ENCODE results near the gene NOP14.
"Not testable (repeated sequence)": the region's sequence is repeated elsewhere in the genome, so short reads cannot be mapped to it uniquely, and the experiment has no call there.

The NOP14 gene

DNA sequence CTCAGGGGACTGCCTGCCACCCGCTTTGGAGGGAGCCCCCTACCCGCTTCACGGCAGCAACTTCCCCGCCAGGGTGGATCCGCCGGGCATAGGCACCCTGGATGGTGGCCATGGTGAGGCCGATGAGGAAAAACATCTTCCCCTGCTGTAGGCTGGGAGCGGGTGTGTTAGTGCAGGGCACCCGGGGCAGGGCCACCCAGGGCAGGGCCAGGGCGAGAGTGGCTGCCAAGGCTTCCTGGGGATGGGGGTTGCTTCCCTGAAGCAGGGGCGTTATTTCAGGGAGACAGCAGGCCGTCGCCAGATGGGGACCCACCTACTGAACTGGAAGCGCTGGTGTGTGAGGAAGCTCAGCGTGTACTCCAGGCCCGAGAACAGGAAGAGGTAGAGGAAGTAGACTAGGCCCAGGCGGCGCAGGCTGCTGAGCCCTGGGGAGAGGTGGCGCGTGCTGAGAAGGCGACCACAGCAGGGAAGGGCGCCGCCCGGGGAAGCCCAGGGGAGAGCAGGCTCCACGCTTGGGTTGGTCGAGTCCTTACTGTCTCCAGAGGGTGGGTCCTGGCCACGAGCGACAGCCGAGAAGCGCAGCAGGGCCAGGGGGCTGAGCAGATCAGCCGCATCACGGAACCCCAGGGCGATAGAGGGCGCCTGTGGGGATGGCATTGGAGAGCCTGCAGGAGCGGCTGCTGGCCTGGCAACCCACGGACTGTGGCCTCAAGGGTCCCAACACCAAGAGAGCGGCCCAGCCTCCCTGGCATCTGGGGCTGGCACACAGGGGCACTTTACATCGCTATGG lies 31.5 kb downstream of the NOP14 start:
- no peak for DNase-seq (ENCODE audit: low read depth)

GRCh38 chr4:2930758-2931511 lies 32.3 kb downstream of the NOP14 start:
- no peak for DNase-seq (ENCODE audit: low read depth)

- DNase-seq (ENCODE audit: low read depth), result no peak
These were observed 33.0 kb downstream of the NOP14 start for GRCh38 chr4:2930135-2930757.

DNA sequence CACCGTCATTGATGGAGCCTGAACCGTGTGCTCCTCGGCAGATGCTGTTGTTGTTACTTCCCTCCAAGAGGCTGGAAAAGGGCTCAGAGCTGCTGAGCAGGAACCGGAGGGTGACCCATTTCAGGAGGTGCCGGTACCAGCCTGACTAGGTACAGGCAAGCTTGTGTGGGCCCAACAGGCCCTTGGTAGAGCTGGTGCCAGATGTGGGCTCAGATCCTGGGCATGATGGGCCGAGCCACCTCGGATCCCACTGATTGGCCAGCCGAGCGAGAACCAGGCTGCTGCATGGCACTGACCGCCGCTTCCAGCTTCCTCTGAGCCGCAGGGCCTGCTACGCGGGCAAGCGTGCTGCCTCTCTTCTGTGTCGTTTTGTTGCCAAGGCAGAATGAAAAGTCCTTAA lies 33.7 kb downstream of the NOP14 start:
- no peak for DNase-seq (ENCODE audit: low read depth)

- DNase-seq (ENCODE audit: low read depth), result no peak
These were observed 34.7 kb downstream of the NOP14 start for GRCh38 chr4:2928242-2929176.

- DNase-seq (ENCODE audit: low read depth), result no peak
These were observed 35.5 kb downstream of the NOP14 start for GRCh38 chr4:2927696-2928075.

- no peak for DNase-seq (ENCODE audit: low read depth)
These were observed 36.0 kb downstream of the NOP14 start for GRCh38 chr4:2927016-2927695.

DNA sequence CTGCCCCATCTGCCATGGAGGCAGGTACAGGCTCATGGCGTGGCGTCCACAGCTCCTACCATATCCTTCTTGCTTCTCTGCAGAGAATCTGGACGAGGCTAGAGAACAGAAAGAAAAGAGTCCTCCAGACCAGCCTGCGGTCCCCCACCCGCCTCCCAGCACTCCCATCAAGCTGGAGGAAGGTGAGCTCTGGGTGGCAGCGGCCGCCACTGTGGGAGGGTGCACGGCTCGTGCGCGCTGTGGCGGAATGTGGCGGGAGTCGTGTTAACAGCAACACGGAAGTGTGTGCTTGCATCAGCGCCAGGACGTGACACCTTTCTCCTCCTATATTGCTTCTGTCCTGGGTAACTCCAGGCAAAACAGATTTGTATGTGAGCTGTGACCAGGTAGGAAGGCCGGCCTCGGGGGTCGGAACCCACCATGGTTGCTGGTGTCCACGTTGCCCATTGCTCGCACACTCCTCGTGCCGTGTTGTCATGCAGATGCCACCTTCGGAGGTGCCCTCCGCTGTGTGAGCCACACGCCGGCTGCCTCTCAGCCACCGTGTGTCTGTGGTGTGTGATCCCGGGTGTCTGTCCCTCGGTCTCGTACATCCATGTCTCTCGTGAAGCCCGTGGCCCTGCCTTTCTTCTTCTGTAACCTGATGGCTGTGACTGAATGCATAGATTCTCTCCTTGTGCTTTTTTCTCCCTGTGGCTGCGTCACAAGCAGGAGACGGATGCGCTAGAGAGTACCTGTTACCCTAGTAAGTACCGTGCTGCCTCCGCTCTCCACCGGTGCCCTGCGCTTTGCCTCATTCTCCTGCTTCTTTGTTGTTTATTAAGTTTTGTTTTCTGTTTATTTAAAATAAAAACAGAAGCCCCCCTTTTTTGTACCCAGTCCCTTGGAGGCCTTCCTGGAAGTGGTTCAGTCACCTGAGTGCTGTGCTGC lies 37.0 kb downstream of the NOP14 start:
- DNase-seq (ENCODE audit: low read depth), result no peak

- no peak for DNase-seq (ENCODE audit: low read depth)
These were observed 37.7 kb downstream of the NOP14 start for GRCh38 chr4:2925496-2925895.

GRCh38 chr4:2924765-2925301 lies 38.4 kb downstream of the NOP14 start:
- no peak for DNase-seq (ENCODE audit: low read depth)

DNA sequence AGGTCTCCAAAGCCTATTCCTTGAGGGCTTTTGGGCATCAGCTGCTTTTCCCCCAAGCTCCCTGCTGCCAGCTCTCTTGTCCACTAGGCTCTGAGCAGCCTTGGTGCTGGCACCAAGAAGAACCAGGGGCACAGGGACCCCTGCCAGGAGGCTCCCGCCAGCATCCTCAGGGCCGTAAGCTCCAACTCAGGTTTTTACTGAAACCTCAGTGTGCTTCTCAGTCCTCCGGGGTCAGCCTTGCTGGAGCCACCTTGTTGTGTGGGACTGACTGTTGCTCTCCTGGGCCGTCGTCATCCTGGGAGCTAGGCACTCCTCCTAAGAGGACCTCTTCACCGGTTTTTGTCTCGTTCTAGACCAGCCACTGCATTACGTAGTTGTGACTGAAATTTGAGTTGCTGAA lies 38.9 kb downstream of the NOP14 start:
- DNase-seq (ENCODE audit: low read depth), result no peak

DNA sequence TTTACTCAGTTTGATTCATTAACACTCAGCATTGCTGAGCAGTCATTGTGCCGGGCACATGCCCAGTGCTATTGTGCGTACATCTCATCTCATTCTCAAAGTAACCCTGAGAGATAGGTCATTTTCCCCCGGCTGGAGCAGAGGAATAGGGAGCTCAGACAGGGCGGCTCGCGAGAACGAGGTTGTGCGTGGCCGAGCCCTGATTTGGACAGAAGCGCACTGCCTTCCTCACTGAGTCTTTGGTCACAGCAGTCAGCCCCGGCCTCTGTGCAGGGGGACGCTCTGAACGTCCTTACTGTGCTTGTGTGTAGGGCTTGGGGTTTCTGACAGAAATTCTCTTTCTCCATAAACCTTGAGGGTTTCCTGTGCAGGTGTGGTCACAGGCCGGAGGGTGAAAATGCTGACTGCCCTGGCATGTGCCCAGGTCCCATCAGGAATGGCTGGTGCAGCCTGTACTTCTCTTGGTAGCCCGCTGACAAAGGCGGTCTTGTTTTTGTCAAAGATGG lies 39.5 kb downstream of the NOP14 start:
- DNase-seq (ENCODE audit: low read depth), result no peak

GRCh38 chr4:2923141-2923551 lies 40.1 kb downstream of the NOP14 start:
- DNase-seq (ENCODE audit: low read depth), result peak; percentile 96

GRCh38 chr4:2922453-2923101 lies 40.6 kb downstream of the NOP14 start:
- peak; percentile 73 for DNase-seq (ENCODE audit: low read depth)

DNA sequence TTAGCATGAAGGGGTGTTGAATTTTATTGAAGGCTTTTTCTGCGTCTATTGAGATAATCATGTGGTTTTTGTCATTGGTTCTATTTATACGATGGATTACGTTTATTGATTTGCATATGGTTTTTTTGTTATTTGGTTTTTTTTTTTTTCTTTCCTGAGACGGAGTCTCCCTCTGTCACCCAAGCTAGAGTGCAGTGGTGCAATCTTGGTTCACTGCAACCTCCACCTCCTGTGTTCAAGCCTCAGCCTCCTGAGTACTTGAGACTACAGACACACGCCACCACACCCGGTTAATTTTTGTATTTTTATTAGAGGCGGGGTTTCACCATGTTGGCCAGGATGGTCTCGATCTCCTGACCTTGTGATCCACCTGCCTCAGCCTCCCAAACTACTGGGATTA lies 44.5 kb downstream of the NOP14 start:
- DNase-seq (ENCODE audit: low read depth), result not testable (repeated sequence)

DNA sequence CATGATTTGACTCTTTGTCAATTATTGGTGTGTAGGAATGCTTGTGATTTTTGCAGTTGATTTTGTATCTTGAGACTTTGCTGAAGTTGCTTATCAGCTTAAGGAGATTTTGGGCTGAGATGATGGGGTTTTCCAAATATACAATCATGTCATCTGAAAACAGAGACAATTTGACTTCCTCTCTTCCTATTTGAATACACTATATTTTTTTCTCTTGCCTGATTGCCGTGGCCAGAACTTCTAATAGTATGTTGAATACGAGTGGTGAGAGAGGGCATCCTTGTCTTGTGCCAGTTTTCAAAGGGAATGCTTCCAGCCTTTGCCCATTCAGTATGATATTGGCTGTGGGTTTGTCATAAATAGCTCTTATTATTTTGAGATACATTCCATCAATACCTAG lies 44.9 kb downstream of the NOP14 start:
- not testable (repeated sequence) for DNase-seq (ENCODE audit: low read depth)

DNA sequence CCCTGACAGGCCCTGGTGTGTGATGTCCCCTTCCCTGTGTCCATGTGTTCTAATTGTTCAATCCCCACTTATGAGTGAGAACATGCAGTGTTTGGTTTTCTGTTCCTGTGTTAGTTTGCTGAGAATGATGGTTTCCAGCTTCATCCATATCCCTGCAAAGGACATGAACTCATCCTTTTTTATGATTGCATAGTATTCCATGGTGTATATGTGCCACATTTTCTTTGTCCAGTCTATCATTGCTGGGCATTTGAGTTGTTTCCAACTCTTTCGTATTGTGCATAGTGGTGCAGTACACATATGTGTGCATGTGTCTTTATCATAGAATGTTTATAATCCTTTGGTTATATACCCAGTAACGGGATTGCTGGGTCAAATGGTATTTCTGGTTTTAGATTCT lies 46.5 kb downstream of the NOP14 start:
- not testable (repeated sequence) for DNase-seq (ENCODE audit: low read depth)

- DNase-seq (ENCODE audit: low read depth), result no peak
These were observed 47.4 kb downstream of the NOP14 start for GRCh38 chr4:2915789-2916188.

All from iris pigment epithelial cell (primary cell).